TTC549 (cell line): Measurements from ENCODE around the gene NRP2.

Experiments
- FAIRE-seq: peaks from 2 replicates; lab custom pipeline; 2012; peaks lifted over from hg19 to GRCh38; lab: Jason Lieb, UNC

The NRP2 gene

DNA sequence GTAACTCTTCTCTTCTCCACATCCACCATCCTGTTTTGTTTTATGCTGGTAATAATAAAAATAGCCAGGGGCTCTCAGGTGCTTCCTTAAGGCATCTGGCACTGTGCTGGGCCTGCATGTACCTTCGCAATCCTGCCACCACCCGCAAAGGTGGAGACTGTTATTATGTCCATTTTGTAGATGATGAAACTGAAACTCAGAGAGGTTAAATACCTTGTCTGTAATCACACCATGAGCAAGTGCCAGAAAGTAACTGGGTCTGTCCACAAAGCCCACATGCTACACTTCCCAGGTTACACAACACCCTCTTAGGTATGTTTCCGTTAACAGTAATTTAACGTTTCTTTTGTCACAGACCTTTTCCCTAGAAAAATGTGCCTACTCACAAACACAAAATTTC, 27.0 kb downstream of the NRP2 start:
- FAIRE-seq: no peak

DNA sequence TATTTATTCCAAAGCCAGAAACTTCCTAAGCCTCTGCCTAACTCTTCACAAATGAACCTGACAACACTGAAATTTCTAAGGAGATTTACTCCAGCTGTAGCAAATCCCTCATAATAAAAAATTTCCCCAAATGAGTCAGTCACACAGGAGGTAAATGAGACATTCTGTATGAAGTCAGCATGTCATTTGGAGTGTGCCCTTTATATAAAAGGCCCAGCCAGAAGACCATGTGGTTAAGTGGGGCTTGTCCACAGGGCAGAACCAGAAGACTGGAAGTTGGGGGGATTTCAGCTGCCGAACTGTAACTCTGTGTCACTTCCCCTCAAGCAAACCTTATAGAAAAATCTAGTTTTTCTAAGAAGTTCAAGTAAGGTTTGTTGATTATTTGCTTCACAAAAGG, 30.2 kb downstream of the NRP2 start:
- FAIRE-seq: no peak

DNA sequence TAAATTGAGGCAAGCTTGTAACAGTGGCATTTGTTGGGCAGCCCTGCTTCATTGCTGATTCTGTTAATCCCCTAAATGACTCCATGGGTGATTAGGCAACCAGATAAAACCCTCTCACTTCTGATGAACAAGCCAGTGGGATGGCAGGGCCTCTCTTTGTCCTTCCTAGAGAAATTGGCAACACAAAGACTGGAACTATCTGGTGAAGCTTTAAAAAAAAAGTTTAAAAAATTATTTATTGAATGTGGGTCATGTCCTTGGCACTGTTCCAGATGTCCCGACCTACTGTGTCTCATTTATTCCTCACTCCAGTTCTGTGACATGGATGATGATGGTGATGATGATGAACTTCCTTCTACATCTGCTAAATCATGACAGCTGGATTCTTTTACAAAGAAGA, 30.8 kb downstream of the NRP2 start:
- no peak for FAIRE-seq

DNA sequence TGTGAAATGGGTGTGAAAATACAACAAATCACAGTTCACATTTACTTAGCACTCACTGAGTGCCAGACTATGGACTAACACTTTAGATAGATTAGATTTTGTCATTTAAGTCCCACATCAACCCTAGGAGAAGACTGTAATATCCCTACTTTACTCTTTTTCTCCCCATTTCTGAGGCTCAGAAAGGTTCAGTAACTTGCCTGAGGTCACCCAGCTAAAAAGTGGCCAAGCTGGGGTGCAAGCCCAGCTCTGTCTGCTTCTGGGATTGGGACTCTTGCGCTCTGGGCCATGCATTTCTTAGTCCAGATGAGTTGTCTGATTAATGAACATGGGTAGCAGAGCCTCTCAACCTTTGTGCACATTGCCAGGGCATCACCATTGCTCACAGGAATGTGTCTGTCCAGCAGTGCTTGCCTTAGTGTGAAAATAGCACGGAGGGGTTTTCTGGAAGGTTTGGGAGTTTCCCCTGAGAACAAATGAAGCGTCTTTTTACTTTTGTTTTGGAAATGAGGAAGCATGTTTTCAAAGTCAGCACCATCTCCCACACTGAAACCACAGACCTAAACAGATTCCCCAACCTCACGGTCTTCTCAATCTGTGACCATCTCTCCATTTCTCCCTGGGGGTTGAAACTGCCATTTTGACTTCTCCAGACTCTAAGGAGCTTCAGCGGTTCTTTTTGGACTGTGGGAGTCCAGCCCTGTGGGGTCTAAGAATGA, 31.9 kb downstream of the NRP2 start:
- FAIRE-seq: no peak

DNA sequence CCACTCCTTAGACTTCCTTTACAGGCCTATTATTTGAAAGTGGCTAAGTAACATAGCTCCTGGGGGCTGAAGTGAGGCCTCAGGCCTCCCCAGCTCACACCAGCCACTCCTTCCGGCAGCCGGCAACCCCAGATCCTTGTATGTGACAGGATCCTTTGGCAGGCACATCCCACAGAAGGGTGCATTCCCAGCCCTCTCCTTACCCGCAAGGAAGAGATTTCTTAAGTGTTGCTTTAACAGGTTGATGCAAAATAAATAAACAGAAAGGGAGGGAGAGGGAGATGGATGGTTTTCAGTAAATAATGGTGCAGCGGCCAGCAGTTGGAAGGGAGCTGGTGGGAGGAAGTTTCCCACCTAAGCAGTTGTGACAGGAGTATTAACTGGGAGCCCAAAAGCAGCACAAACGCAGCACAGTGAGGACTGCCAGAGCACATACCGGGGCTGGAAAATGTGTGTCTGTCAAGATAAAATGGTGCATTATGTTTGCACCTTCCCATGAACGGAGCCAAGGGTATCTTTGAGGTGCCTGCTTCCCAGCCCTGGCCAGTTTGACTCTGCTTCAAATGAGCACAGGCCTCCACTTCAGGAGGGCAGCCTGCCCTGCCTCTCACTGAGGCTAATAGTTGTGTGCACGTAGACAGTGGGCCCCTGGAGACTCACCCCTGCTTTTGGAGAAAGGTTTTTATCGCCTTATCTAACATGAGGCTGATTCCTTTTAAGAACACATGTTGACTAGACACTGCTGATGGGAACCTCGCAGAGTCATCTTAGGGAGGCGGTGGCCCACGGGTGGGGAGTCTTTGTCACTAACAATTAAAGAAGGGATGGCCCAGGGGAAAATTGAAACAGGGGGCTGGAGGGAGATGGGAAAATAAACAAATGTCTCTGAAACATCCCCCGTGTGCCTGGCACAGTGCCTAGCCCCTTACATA, 32.8 kb downstream of the NRP2 start:
- no peak for FAIRE-seq

DNA sequence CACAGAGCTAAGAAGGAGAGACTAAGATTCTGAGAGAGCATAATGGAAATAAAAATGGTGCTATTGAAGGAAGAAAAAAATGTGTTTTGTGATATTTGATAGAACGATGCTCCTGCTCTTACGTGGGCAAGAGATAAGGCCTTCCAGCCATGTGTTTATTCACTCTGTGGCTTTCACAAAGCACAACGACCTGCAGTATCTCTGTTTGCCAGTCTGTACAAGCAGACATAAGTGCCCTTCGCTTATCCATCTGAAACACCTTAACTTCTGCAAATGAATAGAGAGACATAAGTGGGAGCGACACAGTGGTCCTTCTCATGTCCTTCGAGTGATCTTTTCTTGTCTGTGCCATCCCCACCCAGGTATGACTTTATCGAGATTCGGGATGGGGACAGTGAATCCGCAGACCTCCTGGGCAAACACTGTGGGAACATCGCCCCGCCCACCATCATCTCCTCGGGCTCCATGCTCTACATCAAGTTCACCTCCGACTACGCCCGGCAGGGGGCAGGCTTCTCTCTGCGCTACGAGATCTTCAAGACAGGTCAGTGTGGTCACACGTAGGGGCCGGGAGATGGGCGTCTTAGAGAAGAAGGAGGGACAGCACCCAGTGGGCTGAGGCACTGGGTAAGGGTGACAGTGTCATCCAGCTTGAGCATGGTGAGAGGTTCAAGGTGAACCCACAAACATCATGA, 33.7 kb downstream of the NRP2 start:
- no peak for FAIRE-seq

DNA sequence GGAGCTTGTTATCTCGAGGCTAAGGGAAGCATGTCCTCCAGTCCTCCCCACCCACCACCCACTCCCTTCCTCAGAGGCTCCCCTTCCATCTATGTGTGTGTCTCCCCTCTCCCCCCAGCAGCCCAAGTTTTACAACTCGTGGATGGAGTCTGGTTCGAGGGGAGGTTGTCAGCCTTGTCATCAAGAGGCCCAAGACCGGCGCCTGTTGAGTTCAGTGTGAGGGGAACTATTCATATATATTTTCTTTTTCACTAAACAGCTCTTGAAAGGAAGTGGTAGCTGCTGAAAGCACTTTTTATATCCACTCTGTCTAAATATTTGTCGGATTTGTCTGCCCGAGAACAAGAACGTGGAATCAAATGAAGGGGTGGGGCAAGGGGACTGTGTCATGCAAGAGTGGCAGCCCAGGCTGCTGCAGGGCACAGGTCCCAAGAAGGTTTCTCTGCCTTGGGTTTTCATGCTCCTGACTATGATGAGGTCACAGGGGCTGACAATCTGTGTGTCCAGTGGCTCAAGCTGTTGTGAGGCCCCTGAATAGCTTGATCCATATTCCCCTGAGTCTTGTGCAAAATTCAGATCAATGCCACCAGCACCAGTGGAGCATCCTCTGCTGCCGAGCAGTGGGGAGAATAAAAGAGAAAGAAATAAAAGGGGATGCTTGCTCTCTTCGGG, 35.0 kb downstream of the NRP2 start:
- no peak for FAIRE-seq

DNA sequence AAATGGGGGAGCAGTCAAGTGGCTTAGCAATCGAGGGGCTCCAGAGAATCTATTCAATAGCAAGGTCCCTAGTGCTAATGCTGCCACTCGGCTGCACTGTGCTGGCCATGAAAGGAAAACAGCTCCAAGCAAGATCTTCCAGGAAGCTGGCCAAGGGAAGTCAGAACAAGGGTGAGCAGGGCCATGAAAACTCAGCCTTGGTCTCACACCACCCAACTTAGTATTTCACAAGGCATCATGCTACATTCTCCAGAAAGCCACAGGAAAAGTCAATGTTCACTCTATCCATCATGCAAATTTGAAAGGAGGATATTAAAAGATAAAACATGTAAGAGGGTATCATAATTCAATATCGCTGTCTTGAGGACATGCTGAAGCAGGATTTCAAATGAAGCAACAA, 35.7 kb downstream of the NRP2 start:
- FAIRE-seq: no peak

DNA sequence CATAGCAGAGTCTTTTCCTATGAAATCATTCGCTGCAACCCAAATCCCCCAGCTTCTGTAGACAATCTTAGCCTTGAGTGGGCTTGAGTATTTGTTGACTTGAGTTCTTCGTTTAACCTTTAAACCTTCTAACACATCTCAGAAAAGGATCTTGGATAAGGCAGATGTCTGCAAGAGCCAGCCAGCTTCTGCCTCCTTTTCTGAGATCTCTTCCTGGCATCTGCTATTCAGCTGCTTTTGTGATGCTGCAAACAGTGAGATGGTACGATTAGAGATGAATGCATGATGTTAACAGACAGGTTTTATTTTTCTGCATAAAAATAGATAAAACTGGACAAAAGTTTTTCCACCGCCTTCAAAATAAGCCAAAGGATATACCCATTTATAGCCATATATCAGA, 37.5 kb downstream of the NRP2 start:
- no peak for FAIRE-seq

DNA sequence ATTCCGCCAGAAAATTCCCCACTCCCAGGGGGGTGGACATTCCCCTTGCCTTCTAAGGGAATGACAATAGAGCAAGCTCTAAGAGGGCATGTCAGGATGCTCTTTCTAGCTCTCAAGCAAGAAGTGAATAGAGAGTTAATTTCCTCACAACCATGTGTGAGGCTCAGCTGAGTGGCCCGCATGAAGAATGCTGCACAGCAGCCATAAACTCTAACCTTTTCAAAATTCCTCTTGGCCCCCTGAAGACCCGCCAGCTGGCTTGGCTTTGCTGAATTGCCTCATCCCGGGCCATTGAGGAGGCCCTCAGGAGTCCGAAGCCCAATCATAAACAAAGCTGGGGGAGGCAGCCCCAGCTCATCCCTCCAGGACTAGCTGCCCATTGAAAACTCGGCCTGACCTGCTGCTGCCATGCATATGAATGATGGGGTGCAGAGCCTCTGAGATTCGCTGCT, 38.2 kb downstream of the NRP2 start:
- no peak for FAIRE-seq

DNA sequence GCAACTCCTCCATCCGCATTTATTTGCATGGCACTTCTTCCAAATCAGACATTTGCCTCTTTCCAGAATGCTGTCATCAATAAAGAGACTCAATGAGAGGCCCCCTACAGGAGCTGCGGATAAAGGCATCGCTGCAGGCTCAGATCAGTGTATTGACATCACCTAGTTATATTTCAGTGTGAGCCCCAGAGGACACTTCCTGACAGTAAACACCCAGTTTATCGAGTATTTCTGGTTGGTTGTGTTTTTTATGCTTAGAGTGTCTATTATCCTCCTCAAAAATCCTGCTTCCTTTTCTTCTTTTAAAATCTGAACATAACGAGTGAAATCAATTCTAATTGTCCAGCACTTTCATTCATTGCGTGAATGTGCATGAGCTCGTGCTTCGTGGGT, 38.8 kb downstream of the NRP2 start:
- no peak for FAIRE-seq

DNA sequence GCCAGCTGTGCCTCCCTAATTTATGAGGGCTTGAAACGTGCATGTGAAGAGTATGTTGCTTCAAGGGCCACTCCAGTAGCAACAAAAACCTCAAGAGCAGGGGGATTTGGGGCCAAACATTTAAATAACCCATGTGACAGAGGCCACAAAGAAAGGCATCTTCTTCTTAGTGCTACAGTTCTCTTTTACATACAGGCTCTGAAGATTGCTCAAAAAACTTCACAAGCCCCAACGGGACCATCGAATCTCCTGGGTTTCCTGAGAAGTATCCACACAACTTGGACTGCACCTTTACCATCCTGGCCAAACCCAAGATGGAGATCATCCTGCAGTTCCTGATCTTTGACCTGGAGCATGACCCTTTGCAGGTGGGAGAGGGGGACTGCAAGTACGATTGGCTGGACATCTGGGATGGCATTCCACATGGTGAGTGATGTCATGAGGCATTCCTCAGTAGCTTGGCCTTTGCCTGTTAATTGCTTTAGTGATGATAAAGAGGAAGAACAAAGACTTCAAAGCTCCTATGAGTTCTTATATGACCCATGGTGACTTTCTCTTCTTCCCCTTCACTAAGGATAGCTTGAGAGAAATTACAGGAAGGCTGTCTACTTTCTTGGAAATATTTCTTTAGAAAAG, 40.1 kb downstream of the NRP2 start:
- no peak for FAIRE-seq

DNA sequence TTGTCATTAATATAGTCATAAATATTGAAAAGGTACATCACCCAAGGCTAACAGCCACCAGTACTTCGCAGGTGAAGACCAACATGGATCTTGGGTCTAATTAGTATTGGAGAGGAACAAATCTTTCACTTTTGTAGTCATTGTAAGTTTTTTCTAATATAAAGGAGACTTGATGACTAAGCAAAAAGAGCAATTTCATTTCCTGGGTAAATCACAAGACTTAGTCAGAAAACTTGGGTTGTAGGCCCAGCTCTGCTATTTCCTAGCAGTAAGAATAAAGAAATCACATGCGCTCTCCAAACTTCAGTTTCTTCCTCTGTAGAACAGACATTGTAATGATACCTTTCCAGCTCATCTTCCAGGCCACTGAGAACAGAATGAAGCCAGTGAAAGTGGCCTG, 40.9 kb downstream of the NRP2 start:
- no peak for FAIRE-seq

DNA sequence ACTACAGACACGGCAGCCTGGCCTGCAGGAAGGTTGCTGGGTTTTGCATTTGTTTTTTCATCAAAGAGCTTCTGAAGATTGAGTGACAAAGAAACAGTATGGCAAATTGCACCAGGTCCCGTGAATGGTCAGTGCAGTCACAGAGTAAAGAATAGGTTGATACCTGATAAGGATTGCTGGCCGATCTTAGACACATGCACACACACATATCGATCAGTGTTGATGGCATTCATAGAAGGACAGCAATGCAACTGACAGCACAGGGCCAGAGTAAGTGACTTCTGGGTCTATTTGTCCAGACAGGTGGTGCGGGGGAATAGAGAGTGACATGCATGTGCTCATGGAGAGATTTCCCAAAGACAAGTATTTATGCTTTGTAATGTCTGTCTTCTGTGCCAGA, 42.8 kb downstream of the NRP2 start:
- FAIRE-seq: no peak

DNA sequence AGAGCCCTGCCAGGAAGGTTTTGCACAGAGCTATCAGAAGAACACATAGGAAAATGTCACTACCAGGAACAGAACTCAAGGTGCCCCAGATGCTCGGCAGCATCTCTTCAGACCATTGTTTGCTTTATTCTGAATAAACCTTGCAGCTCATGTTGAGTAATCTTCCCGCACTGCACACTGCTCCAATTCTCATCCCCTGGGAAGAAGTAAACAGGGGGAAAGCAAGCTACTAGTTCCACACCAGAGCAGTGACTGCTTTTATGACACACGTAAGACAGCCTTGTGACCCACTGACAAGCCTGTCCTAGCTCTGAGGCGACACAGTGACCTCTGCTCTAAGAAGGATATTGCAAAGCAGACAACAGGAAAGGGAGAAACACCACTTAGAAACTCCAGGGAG, 44.2 kb downstream of the NRP2 start:
- no peak for FAIRE-seq

DNA sequence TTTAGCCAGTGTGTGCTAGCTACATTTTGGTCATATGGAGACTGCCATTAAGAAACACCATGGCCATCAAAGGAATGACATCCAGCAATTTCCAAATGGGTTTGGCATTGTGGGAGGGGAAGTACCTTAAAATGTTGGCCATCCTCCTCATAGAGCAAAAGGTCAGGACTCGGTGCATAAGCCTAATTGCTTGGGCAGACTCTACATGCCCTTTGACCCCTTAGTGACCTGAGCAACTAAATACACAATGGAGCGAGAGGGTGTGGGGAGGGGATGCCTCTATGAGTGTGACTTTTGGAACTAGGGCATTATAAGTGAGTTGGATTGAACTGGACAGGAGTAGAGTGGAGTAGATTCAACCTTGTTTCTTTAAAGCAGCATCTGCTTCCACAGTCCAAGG, 44.9 kb downstream of the NRP2 start:
- no peak for FAIRE-seq

DNA sequence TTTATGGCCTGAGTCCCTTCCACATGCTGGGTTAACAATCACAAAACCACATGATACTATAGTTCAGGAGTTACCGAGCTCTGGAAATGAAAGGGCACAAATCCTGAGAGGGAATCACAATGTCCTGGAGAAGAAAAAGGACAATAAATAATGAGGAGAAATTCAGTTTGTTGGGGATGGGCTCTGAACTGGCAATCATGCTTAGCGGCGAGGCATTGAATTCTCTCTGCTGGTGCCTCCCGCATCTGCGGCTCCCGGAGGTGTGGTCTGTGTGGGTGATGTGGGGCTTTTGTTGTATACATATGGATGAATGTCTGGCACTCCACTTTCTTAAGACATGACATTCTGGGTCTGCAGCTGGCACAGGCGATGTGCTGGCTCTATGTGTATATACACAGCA, 46.1 kb downstream of the NRP2 start:
- no peak for FAIRE-seq

DNA sequence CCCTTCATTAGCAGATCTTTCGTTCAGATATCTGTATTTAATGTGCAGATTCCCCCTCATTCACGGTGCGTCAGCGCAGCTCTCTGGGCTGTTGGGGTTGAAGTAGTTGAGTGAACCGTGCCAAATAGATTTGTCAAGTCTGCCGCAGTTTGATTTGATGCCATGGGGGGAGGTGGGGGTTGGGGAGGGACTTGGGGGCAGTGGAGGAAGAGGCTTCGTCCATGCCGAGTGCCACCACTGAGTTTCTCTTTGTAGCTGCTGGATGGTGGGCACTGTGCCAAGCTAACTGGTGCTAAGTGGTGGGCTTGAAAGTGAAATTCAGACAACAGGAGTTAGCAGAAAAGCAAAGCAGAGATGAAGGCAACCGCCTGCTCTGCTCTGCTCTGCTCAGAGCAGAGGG, 47.9 kb downstream of the NRP2 start:
- no peak for FAIRE-seq

DNA sequence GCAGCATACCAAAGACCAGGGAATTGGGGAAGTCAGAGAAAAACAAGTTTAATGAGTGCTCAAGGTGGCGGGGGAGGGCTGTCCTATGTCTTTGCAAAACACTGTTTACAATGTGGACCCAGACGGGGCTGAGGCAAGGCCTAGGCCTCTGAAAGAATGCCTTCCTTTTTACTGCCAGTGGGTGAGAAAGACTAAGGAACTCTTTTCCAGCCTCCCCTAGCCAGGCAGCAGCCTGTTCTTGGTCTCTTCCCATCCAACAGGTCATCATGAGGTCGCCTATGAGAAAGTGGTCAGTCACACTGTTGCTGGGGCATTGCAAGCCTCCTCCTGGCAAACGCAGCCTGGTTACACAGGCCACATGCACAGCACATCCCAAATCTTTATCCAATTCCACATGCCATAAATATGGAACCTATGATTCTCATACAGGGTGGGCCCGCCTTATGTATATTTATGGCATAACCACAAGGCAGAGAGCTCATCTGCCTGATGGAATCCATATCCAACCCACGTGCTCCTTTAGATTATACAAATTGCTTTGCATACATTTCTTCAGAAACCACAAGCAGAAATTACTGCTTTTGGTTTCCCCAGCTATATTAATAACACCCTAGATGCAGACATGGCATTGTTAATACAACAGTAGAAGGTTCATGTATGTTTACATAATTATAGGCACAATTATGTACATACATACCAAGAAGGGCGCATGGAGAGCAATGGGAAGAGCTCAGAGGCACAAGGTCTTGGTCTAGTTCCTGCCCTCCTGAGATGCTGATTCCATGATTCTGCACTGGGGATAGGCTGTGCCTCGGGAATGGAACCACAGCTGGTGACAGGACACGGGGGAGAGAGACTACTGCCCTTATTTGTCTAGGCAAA, 48.6 kb downstream of the NRP2 start:
- no peak for FAIRE-seq

DNA sequence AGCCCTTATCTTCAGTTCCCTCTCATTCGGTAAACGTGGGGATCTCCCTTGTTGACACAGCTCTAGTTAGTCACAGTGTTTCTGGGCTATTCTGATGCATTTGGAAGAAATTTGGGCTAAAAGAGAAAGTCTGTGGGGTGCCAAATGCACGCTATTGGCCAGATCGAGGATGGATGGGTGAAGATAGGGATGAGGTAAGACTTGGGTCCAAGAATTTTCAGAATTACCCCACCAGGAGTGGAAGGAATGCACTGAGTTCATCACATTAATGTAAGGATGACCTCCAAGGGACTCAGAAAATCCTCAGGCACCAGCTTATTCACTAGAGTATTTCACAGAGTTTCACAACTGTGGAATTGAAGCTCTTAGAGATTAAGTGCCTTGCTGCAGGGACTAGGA, 49.3 kb downstream of the NRP2 start:
- no peak for FAIRE-seq

DNA sequence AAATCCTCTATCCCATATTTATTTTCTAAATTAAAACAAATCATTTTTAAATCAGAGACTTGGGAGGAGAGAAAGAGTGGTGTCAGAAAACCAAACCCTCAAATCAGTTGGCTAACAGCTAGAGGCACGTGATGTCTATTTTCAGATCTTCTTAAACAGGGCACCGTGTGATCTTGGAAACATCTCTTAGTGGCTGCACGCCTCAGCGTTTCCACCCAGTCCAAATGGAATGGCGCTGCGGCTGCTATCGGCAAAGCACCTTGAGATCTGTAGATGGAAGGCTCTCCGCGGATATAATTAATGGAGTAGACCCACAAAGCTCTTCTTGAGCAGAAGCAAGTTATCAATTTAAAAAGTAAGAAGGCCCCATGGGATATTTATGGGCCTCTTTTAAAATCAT, 50.0 kb downstream of the NRP2 start:
- FAIRE-seq: no peak
